Measurements from ENCODE around the gene ACE.

DNA sequence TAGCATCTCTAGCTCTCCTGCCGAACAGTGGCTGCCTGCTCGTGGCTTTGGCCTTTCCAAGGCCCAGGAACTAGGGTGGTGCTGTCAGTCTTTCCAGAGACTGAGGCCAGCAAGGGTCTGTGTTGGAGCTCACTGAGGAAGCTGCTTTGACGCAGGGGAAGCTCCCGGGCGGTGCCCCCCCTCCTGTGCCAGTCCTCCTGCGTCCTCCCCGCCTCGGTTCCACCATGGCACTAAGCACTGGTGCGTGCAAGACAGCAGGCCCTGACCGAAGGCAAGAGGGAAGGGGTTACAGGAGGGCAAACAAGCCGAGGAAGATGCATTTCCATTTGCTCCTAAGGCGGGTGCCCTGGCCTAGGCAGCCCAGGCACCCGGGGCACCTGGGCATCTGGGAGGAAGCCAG is 35.2 kb upstream of the ACE start:
- TF ChIP-seq CTCF (conservative IDR thresholded peaks at IDR 0.05) (no peak), EZH2 (IDR thresholded peaks at IDR 0.05; ENCODE audit: low read depth) (no peak)
